ENCODE results near the gene PDE11A. TPM values are rescaled to one million over a fixed set of nuclear protein-coding genes. Genes with fewer than 3 reads are reported as not detected.

Gene PDE11A
- total and polyA plus RNA-seq, 2 experiments from 2014 or later, result 0.08 to 0.73 TPM

- ATAC-seq (no peak), DNase-seq (ENCODE audit: low spot score) (no peak)
- Mint-ChIP-seq H3K27me3 (ENCODE audit: insufficient read depth, low read depth, poor library complexity) (peaks cover 68% of the 10 kb centered on the region), H3K9me3 (no peaks in the 10 kb centered on the region; the same call in 2 of the 3 replicates), H3K27ac (no peak overlapping the region), H3K36me3 (ENCODE audit: low read depth) (no peaks in the 10 kb centered on the region), H3K4me3 (no peak overlapping the region), H3K4me1 (peaks cover 16% of the 10 kb centered on the region)
- Histone ChIP-seq H3K4me3 (no peak overlapping the region), H3F3A (replicated peaks; ENCODE audit: low read depth) (no peaks in the 10 kb centered on the region), H3K4me1 (ENCODE audit: insufficient read depth) (no peaks in the 10 kb centered on the region), H3K27me3 (ENCODE audit: insufficient read depth) (peaks cover 99% of the 10 kb centered on the region), H3K27ac (ENCODE audit: low read depth) (no peak overlapping the region), H4K20me1 (replicated peaks; ENCODE audit: insufficient read depth) (0 out of 2 replicates have a peak, but pooled peaks cover 6% of the 10 kb centered on the region), H3K9me2 (ENCODE audit: insufficient read depth) (no peaks in the 10 kb centered on the region), H3K36me3 (ENCODE audit: insufficient read depth) (no peaks in the 10 kb centered on the region), H3K79me2 (replicated peaks; ENCODE audit: insufficient read depth) (no peaks in the 10 kb centered on the region), H3K4me2 (no peak overlapping the region), H2AFZ (no peak overlapping the region)
- TF ChIP-seq CTCF (conservative IDR thresholded peaks at IDR 0.05; ENCODE audit: low read depth in 2 of 2) (no peak), ZNF114 (CRISPR knock-in tag; IDR thresholded peaks at IDR 0.05) (no peak), ETS1 (IDR thresholded peaks at IDR 0.05) (no peak), POLR2AphosphoS5 (IDR thresholded peaks at IDR 0.05; ENCODE audit: low read depth) (no peak), EZH2phosphoT487 (IDR thresholded peaks at IDR 0.05; ENCODE audit: unreplicated experiment) (no peak), EZH2 (IDR thresholded peaks at IDR 0.05; ENCODE audit: low read depth, unreplicated experiment) (no peak), JUNB (IDR thresholded peaks at IDR 0.05; ENCODE audit: unreplicated experiment) (no peak), REST (IDR thresholded peaks at IDR 0.05; ENCODE audit: unreplicated experiment) (no peak), STAT1 (IDR thresholded peaks at IDR 0.05; ENCODE audit: unreplicated experiment) (no peak), ZNF462 (CRISPR knock-in tag; IDR thresholded peaks at IDR 0.05) (no peak), ZNF331 (CRISPR knock-in tag; IDR thresholded peaks at IDR 0.05; ENCODE audit: low read depth) (no peak), CREB1 (CRISPR knock-in tag; IDR thresholded peaks at IDR 0.05; ENCODE audit: low read depth) (no peak), NANOG (IDR thresholded peaks at IDR 0.05; ENCODE audit: borderline replicate concordance) (no peak)
Measured at GRCh38 chr2:177730363-177730762, 342.2 kb downstream of the PDE11A start.
